Fibroblast of gingiva (primary cell): ENCODE results near the gene TMEFF1.
"Not testable (repeated sequence)": the region's sequence is repeated elsewhere in the genome, so short reads cannot be mapped to it uniquely, and the experiment has no call there.

Source experiments
- DNase-seq: peaks from one replicate; pipeline ENCODE4 v3.0.0-alpha.2; 2011; ENCODE audit warnings: low read depth

The TMEFF1 gene

GRCh38 chr9:100472788-100473275 lies at the start of gene TMEFF1:
Gene TMEFF1, plus strand, starts transcription at chr9:100473149. Its CDS starts 396 bp downstream, at chr9:100473545.
- peak; percentile 12 for DNase-seq

- DNase-seq = no peak
Measured at GRCh38 chr9:100425758-100426157, 47.2 kb upstream of the TMEFF1 start.

GRCh38 chr9:100426189-100426529 lies 46.8 kb upstream of the TMEFF1 start:
- DNase-seq = peak; percentile 53

GRCh38 chr9:100426530-100427365 lies 46.2 kb upstream of the TMEFF1 start, which contains the start of gene MSANTD3:
Gene MSANTD3, plus strand, starts transcription at chr9:100427143. Its CDS starts 14,796 bp downstream, at chr9:100441939.
- peak; percentile 52 for DNase-seq

- peak; percentile 60 for DNase-seq
Measured at GRCh38 chr9:100427366-100428263, 45.3 kb upstream of the TMEFF1 start.

- DNase-seq = peak; percentile 98
Measured at GRCh38 chr9:100428871-100429654, 43.9 kb upstream of the TMEFF1 start.

DNA sequence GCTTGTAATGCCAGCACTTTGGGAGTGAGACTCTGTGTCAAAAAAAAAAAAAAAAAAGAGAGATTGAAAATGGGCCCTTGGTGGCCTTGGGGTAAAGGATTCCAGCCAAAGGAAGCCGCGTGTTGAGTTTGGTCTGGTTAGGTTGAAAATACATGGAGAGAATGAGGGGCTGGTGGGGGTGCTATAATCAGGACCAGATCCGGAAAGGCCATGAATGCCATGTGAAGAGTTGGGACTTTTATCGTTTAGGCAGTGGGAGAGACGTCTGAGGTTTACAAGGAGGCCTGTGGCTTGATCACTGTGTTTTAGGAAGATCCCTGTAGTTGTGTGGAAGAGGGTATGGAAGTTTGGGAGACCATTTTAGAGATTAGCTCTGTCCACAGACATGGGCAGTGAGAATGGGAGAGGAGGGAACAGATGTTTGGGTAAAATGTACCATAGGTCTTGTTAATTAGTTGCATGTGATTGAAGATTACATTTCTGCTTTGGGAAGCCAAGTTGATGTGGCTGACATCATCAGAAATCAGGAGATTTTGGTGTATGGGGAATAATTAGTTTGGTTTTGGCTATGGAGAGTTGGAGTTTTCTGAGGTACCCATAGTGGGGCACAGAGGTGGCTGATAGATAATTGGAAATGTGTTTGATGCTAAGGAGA lies 42.5 kb upstream of the TMEFF1 start:
- DNase-seq = peak; percentile 79

GRCh38 chr9:100431886-100432285 lies 41.1 kb upstream of the TMEFF1 start:
- no peak for DNase-seq

- DNase-seq = no peak
Measured at GRCh38 chr9:100432736-100433135, 40.2 kb upstream of the TMEFF1 start.

DNA sequence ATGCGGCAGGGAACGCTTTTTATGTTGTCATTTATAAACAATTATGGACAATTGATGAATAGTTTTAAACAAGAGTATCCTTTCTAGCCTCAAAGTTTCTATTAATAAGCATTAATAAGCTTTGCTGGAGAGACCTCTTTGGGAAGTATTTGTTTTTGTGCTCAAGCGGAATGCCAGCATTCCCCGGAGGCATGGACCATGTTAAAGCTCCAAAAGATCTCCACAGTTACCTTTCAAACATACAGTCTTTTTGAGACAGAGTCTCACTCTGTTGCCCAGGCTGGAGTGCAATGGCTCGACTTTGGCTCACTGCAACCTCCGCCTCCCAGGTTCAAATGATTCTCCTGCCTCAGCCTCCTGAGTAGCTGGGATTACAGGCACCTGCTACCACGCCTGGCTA lies 36.4 kb upstream of the TMEFF1 start:
- DNase-seq = no peak

- peak; percentile 69 for DNase-seq
Measured at GRCh38 chr9:100437860-100438805, 34.8 kb upstream of the TMEFF1 start.

DNA sequence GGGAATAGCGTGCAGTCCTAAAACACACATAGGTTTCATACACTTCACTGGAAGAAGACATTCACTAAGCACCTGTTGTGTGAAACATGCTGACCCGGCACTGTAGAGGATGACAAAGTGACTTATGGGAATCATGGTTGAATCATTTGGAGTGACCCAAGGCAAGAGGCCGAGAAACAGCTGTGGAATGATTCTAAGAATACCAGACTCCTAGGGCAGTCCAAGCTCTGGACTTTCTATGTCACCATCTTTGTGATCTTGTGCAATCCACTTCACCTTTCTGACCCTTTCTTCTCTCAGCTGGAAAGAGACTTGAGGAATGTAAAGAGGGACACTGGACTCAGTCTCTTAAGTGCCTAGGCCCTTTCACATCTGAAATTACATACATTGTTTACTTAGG lies 32.9 kb upstream of the TMEFF1 start:
- DNase-seq = peak; percentile 73

DNA sequence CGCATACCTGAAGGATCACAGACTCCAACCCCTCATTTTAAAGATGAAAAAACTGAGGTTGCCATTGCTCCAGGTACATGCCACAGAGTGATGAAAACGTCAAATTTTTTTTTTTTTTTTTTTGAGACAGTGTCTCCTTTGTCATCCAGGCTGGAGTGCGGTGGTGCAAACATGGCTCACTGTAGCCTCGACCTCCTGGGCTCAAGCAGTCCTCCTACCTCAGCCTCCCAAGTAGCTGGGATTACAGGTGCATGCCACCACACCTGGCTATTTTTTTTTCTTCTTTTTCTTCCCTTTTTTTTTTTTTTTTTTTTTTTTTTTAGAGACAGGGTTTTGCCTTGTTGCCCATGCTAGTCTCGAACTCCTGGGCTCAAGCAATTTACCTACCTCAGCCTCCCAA lies 32.5 kb upstream of the TMEFF1 start:
- not testable (repeated sequence) for DNase-seq

DNA sequence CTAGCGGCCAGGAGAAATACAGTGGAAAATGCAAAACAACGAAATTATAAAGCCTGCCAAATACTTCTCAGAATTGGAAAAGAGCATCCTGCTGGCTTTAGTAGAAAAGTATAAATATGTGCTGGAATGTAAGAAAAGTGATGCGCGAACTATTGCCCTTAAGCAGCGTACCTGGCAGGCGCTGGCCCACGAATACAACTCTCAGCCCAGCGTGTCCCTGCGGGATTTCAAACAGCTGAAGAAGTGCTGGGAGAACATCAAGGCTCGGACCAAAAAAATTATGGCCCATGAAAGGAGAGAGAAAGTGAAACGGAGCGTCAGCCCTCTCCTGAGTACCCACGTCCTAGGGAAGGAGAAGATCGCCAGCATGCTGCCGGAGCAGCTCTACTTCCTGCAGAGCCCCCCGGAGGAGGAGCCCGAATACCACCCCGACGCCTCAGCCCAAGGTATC lies 31.0 kb upstream of the TMEFF1 start:
- DNase-seq = no peak

DNA sequence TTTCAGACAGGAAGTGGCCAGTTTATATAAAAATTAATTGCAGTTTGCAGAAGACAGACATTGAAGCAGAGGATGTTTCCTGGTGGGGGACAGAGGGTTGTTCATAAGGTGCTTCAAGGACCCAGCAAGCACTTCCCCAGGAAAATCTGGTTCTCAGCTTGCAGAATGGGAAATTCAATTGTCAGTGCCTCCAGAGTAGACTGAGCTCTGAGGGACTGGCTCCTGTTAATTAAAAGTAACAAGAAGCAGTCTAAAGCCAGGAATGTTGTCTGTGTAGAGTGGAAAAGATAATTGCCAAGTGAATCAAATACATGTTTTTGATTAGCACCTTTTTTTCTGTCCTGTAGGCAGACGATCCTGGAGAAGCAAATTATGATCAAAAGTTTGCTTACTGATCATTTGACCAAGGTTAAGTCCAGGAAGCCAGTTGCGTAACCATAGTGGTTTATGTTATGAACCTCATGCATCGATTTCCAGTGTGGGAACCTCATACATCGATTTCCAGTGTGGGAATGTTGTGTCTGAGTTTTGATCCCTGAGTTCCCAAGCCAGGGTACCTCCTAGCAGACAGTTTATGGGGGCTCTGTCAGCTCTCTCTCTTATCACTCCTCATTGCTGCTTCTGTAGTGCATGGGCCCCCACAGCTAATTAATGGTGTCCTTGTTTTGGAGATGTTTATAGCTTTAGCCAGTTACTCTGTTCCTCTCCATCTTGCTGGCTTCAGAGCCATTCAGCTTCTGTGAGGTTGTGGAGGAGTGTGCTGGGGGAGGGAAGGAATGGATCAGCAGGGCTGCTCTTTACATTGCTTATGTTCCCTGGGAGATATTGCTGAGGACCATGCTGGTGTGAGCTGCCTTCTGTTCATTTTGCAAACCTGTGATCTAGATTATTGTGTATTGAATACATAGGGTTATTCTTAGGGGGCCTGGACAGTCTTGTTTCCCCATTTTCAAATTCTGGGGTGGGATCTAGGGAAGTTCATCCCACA lies 28.9 kb upstream of the TMEFF1 start:
- DNase-seq = peak; percentile 21

DNA sequence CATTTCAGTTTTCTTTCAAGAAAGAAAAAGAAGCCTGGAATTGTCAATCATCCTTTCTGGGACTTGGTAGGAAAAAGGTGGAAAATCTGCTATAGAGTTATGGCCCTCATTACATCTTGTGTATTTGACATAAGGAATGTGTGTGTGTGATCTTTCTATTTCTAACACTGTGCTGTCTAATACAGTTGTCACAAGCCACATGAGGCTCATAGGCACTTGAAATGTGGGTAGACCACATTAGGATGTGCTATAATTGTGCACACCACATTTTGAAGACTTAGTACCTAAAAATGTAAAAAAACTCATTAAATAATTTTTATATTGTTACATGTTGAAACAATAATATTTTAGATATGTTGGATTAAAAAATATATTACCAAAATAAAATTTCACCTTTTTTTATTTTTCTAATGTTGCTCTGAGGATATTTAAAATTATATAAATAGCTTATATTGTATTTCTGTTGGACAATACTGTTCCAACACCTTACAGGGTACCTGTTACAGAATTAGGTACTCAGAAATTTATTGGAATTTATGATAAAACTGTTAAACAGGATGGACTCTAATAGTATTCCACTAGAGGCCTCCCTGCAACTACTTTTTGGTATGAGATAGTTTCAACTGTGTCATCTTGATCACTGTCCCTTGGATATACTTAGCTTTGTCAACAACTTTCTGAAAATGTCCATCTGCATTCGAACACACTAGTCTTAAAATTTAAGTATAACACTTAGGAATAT lies 27.6 kb upstream of the TMEFF1 start:
- no peak for DNase-seq

DNA sequence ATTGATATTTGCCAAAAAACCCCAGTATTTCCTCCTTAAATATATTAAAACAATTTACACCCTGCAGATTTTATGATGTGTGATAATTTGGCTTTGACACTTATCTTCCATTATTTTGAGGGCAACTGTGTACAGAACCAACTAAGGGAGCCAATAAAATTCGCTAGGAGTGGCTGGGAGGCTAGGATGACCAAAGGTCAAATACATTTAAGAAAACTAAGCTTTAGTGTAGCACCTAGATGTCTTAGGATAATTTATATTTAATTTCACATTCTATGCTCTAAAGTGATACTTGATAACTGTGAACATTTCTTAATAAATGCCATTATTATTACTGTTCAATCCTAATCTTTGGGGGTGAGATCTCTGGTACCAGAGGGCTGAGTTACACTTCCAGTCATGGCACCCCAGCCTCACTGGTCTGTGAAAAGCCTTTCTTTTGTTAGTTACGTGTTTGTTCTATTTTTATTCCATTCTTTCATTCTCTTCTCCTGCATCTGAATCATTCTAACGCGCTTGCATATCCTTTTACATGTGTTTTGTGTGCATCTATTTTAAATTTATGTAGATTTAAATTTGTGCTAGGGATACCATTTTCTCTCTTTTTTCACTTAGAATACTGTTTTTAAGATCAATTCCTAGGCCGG lies 26.9 kb upstream of the TMEFF1 start:
- no peak for DNase-seq

DNA sequence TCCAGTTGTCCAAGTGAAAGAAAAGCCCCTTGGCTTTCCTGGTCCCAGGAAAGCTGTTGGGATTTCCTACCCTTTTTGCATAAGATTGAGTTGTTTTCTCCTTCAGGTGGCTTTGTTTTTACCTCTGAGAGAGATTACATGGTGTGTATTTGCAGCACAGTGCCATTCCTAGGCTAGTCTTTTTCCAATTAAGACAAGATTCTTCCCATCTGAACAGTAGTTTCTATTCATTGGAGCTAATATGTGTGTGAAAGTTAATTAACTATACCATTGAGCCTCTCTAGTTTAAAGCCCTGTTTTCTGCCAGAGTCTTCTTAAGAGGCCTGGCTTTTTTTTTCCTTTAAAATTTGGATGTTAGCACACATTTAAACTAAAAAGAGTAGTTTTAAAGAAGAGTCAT lies 25.9 kb upstream of the TMEFF1 start:
- no peak for DNase-seq
